ENCODE data around the gene SMIM29. TPM values are rescaled to one million over a fixed set of nuclear protein-coding genes. Genes with fewer than 3 reads are reported as not detected.

Gene SMIM29
- total RNA-seq, 1 experiment from 2014 or later: 25.1 TPM

DNA sequence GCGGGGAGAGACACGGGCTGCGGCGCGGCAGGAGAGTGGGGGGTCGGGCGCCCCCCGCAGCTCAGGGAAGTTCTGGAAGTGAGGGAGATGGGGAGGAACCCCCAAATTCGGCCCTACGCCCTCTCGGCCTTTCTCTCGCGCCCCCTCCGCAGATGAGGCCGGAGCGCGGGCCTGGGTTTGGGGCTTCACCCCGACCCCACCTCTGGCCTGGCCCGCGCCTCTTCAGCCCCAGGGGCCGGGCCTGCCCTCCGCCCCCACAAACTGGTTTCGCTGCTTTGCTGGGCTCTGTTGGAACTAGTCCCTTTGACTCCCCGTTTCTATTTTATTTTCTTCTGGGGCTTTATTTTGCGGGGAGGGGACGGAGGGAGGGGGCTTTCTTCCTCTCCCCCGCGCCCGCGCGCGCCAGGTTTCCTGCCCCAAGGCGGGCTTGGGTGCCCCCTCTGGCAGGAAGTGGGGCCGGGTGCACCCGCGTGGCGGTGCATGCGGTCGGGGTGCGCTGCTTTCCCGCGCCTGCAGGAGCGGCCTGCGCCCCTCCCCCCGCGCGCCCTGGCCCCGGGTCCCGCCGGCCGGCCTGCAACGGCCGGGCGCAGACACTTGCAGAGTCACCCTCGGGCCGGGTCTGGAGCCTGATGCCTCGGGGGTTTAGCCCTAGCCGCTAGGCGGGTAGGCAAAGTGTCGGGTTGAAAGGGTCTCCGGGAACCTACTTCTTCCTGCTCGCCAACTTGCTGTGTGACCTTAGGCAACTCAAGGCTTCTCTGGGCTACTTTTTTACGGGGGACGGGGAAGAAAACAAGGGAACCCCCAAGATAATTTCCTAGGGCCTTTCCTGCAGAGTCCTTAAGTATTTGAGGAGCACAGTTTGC, 10.9 kb downstream of the SMIM29 start:
- Histone ChIP-seq H3K36me3 (ENCODE audit: control insufficient read depth in 1 of 2, insufficient read depth in 2 of 2, low read length in 2 of 2) (peaks cover 13 to 48% of the 10 kb centered on the region in 2 experiments; a peak in 2 of 4 replicates), H3K9me3 (ENCODE audit: control insufficient read depth in 1 of 2, insufficient read depth in 1 of 2, low read depth in 1 of 2, low read length in 2 of 2) (no peaks in the 10 kb centered on the region), H4K20me1 (ENCODE audit: insufficient read depth) (peaks cover 15% of the 10 kb centered on the region; the same call in 1 of the 2 replicates), H3K4me2 (ENCODE audit: low read length) (peak overlapping the region; percentile 87), H3K27ac (ENCODE audit: low read depth, low read length) (peak overlapping the region; percentile 95), H2AFZ (ENCODE audit: low read depth, low read length, poor library complexity, severe bottlenecking) (no peak overlapping the region), H3K9ac (ENCODE audit: low read length) (peak overlapping the region; percentile 93), H3K9me2 (ENCODE audit: insufficient read depth) (no peaks in the 10 kb centered on the region), H3K4me3 (replicated peaks in 1 of 2; ENCODE audit: low read depth in 1 of 2, low read length in 2 of 2) (peak overlapping the region; percentile 69 to 93), H3K4me1 (ENCODE audit: control insufficient read depth in 1 of 2, insufficient read depth in 2 of 2, low read length in 2 of 2) (peaks cover 45 to 81% of the 10 kb centered on the region in 2 experiments), H3K79me2 (ENCODE audit: insufficient read depth, low read length) (peaks cover 60% of the 10 kb centered on the region), H3K27me3 (ENCODE audit: insufficient read depth, low read length) (no peaks in the 10 kb centered on the region)
- CTCF ChIA-PET: interaction anchor here (1.7 kb wide), 1 partner anchor 42 kb away, joined by 5 read pairs; no protein-coding TSS in a partner anchor
- ATAC-seq (no peak), DNase-seq (ENCODE audit: low read depth, low spot score) (no peak)
- BruUV-seq (replicated peaks): no TSS peak
- intact Hi-C loops (cut with micrococcal nuclease): no loop called here
- TF ChIP-seq ZFX (IDR thresholded peaks at IDR 0.05): peak; percentile 69
- no peak for TF ChIP-seq EGR1 (IDR thresholded peaks at IDR 0.05; ENCODE audit: low read depth)
- TF ChIP-seq POLR2AphosphoS5 (IDR thresholded peaks at IDR 0.05; ENCODE audit: low read depth, low read length): peak; percentile 65
- TF ChIP-seq, protein P1, sequence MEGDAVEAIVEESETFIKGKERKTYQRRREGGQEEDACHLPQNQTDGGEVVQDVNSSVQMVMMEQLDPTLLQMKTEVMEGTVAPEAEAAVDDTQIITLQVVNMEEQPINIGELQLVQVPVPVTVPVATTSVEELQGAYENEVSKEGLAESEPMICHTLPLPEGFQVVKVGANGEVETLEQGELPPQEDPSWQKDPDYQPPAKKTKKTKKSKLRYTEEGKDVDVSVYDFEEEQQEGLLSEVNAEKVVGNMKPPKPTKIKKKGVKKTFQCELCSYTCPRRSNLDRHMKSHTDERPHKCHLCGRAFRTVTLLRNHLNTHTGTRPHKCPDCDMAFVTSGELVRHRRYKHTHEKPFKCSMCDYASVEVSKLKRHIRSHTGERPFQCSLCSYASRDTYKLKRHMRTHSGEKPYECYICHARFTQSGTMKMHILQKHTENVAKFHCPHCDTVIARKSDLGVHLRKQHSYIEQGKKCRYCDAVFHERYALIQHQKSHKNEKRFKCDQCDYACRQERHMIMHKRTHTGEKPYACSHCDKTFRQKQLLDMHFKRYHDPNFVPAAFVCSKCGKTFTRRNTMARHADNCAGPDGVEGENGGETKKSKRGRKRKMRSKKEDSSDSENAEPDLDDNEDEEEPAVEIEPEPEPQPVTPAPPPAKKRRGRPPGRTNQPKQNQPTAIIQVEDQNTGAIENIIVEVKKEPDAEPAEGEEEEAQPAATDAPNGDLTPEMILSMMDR (IDR thresholded peaks at IDR 0.05 in 2 of 3, conservative IDR thresholded peaks at IDR 0.05 in 1 of 3; ENCODE audit: borderline replicate concordance in 1 of 3, insufficient read depth in 1 of 3, low read depth in 2 of 3, low read length in 2 of 3): peak in 1 of 3 experiments; percentile 38; a peak in 3 of 6 replicates
- POLR2A ChIA-PET: interaction anchor here (1.7 to 1.9 kb wide), 3 partner anchors 10 to 29 kb away, joined by 8 to 46 read pairs (median 15); partner anchors contain the start of gene SMIM29
- RAD21 ChIA-PET (ENCODE audit: low non-redundant PET in 1 of 2, low total read pairs in 2 of 2, uncharacterized antibody in 2 of 2, unreplicated experiment in 2 of 2): no interaction called here
